DMS53 (cell line): ENCODE measurements around the gene TRIOBP.
"Not testable (repeated sequence)": the region's sequence is repeated elsewhere in the genome, so short reads cannot be mapped to it uniquely, and the experiment has no call there.

ENCODE experiments used
- DNase-seq: peaks from one replicate; lab custom pipeline; 2025; lab: John Stamatoyannopoulos, UW

The TRIOBP gene

GRCh38 chr22:37692627-37693285, 4.1 kb upstream of the TRIOBP start:
- no peak for DNase-seq

GRCh38 chr22:37694131-37694530, 2.7 kb upstream of the TRIOBP start:
- not testable (repeated sequence) for DNase-seq

GRCh38 chr22:37696260-37696656, 590 bp upstream of the TRIOBP start:
- DNase-seq, result not testable (repeated sequence)

- no peak for DNase-seq
These were observed 639 bp downstream of the TRIOBP start for GRCh38 chr22:37697538-37697835.

GRCh38 chr22:37701141-37701786, 4.4 kb downstream of the TRIOBP start:
- DNase-seq, result no peak

GRCh38 chr22:37703906-37704305, 7.1 kb downstream of the TRIOBP start:
- DNase-seq, result no peak

GRCh38 chr22:37704645-37705044, 7.8 kb downstream of the TRIOBP start:
- DNase-seq, result no peak

GRCh38 chr22:37705205-37705604, 8.4 kb downstream of the TRIOBP start:
- no peak for DNase-seq

GRCh38 chr22:37708580-37709444, 12.0 kb downstream of the TRIOBP start:
- DNase-seq, result no peak

- DNase-seq, result no peak
These were observed 12.6 kb downstream of the TRIOBP start for GRCh38 chr22:37709445-37709765.

GRCh38 chr22:37710675-37711074, 13.8 kb downstream of the TRIOBP start:
- no peak for DNase-seq

- DNase-seq, result no peak
These were observed 14.6 kb downstream of the TRIOBP start for GRCh38 chr22:37711490-37711889.

GRCh38 chr22:37713761-37714160, 16.9 kb downstream of the TRIOBP start:
- no peak for DNase-seq

- DNase-seq, result no peak
These were observed 17.8 kb downstream of the TRIOBP start for GRCh38 chr22:37714634-37715033.

- no peak for DNase-seq
These were observed 18.9 kb downstream of the TRIOBP start for GRCh38 chr22:37715760-37716159.

- no peak for DNase-seq
These were observed 19.9 kb downstream of the TRIOBP start for GRCh38 chr22:37716708-37717107.

- not testable (repeated sequence) for DNase-seq
These were observed 20.4 kb downstream of the TRIOBP start for GRCh38 chr22:37717235-37717634.

- not testable (repeated sequence) for DNase-seq
These were observed 21.0 kb downstream of the TRIOBP start for GRCh38 chr22:37717746-37718305.

- DNase-seq, result no peak
These were observed 28.8 kb downstream of the TRIOBP start for GRCh38 chr22:37725551-37726240.

- peak; percentile 11 for DNase-seq
These were observed 29.5 kb downstream of the TRIOBP start for GRCh38 chr22:37726241-37726887.

- no peak for DNase-seq
These were observed 31.8 kb downstream of the TRIOBP start for GRCh38 chr22:37728620-37729019.
